GM12874 (cell line): ENCODE measurements around the gene CCDC82.

Experiments used
- CTCF ChIP-seq: IDR thresholded peaks from 2 replicates; pipeline ENCODE4 v1.5.1; 2011; ENCODE audit warnings: low read depth, mild to moderate bottlenecking, control low read depth, low read length, moderate library complexity; ENCODE audit not compliant: insufficient read depth

Gene CCDC82

GRCh38 chr11:96324912-96325311, 64.8 kb downstream of the CCDC82 start:
- no peak for TF ChIP-seq CTCF

GRCh38 chr11:96323642-96323985, 66.1 kb downstream of the CCDC82 start:
- no peak for TF ChIP-seq CTCF

- TF ChIP-seq CTCF = no peak
Measured at GRCh38 chr11:96322775-96323641, 66.7 kb downstream of the CCDC82 start.

- no peak for TF ChIP-seq CTCF
Measured at GRCh38 chr11:96321091-96321490, 68.6 kb downstream of the CCDC82 start.

- TF ChIP-seq CTCF = no peak
Measured at GRCh38 chr11:96319898-96320656, 69.6 kb downstream of the CCDC82 start.

- no peak for TF ChIP-seq CTCF
Measured at GRCh38 chr11:96318850-96319249, 70.9 kb downstream of the CCDC82 start.

- TF ChIP-seq CTCF = no peak
Measured at GRCh38 chr11:96318399-96318798, 71.3 kb downstream of the CCDC82 start.
